ENCODE data around the gene APBB1IP. TPM values are rescaled to one million over a fixed set of nuclear protein-coding genes. Genes with fewer than 3 reads are reported as not detected.

APBB1IP gene
- total and polyA plus RNA-seq, 2 of the 8 experiments (the other 6 are each of a cell fraction or from before 2014, with no cell fraction given) = 0.05 TPM; not detected in 1

DNA sequence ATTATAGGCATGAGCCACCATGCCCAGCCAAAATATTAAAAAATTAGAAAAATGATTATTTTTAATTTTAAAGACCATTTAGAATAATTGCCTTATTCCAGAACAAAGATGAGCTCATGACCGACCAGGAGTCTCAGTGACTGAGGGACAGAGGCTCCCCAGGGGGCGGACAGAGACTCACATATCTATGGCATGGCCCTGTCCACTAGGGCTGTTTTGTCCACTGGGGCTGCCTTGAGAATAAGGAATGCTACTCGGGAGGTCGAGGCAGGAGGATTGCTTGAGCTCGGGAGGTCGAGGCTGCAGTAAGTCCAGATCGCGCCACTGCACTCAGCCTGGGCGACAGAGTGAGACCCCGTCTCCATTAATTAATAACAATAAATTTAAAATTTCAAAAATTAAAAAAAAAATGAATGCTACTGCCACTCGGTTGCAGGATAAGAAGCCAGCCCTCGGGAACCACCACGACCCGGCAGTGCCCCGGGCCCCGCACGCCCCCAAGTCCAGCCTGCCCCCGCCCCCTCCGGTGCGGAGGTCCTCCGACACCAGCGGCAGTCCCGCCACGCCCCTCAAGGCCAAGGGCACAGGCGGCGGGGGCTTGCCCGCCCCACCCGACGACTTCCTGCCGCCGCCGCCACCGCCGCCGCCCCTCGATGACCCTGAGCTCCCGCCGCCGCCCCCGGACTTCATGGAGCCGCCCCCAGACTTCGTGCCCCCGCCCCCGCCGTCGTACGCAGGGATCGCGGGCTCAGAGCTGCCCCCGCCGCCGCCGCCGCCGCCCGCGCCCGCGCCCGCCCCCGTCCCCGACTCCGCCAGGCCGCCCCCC is 128.6 kb downstream of the APBB1IP start (continued):
- TF ChIP-seq, protein P1, sequence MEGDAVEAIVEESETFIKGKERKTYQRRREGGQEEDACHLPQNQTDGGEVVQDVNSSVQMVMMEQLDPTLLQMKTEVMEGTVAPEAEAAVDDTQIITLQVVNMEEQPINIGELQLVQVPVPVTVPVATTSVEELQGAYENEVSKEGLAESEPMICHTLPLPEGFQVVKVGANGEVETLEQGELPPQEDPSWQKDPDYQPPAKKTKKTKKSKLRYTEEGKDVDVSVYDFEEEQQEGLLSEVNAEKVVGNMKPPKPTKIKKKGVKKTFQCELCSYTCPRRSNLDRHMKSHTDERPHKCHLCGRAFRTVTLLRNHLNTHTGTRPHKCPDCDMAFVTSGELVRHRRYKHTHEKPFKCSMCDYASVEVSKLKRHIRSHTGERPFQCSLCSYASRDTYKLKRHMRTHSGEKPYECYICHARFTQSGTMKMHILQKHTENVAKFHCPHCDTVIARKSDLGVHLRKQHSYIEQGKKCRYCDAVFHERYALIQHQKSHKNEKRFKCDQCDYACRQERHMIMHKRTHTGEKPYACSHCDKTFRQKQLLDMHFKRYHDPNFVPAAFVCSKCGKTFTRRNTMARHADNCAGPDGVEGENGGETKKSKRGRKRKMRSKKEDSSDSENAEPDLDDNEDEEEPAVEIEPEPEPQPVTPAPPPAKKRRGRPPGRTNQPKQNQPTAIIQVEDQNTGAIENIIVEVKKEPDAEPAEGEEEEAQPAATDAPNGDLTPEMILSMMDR (IDR thresholded peaks at IDR 0.05; ENCODE audit: control extremely low read depth in 1 of 3, insufficient read depth in 1 of 3, low read depth in 1 of 3, low read length in 3 of 3) = no peak
- TF ChIP-seq SRF (IDR thresholded peaks at IDR 0.05; ENCODE audit: low read depth, low read length) = no peak

Data from H1 (cell line).